ENCODE data around the gene ERICH6. TPM values are rescaled to one million over a fixed set of nuclear protein-coding genes. Genes with fewer than 3 reads are reported as not detected.

ERICH6 gene
- total RNA-seq, 1 donor from 2014 or later = 0.40 TPM

GRCh38 chr3:150734795-150735119 lies 31.0 kb upstream of the ERICH6 start:
- no peaks in the 10 kb centered on the region for H3K27me3 Mint-ChIP-seq (ENCODE audit: low read depth)
- no peak overlapping the region for H3K4me3 Mint-ChIP-seq
- TF ChIP-seq CTCF (conservative IDR thresholded peaks at IDR 0.05) = no peak
- H3K9me3 Mint-ChIP-seq = no peaks in the 10 kb centered on the region
- no peak overlapping the region for H3K27ac Mint-ChIP-seq (ENCODE audit: unreplicated experiment)
- H3K36me3 Mint-ChIP-seq (ENCODE audit: low read depth) = no peaks in the 10 kb centered on the region
- peaks cover 6% of the 10 kb centered on the region for H3K4me1 Mint-ChIP-seq
- no peak for DNase-seq (ENCODE audit: low read depth, low spot score)

- H3K36me3 Mint-ChIP-seq (ENCODE audit: low read depth) = no peaks in the 10 kb centered on the region
- no peak for TF ChIP-seq CTCF (conservative IDR thresholded peaks at IDR 0.05)
- H3K4me1 Mint-ChIP-seq = peaks cover 6% of the 10 kb centered on the region
- DNase-seq (ENCODE audit: low read depth, low spot score) = no peak
- no peaks in the 10 kb centered on the region for H3K27me3 Mint-ChIP-seq (ENCODE audit: low read depth)
- H3K27ac Mint-ChIP-seq (ENCODE audit: unreplicated experiment) = no peak overlapping the region
- no peak overlapping the region for H3K4me3 Mint-ChIP-seq
- H3K9me3 Mint-ChIP-seq = no peaks in the 10 kb centered on the region
Observed at GRCh38 chr3:150733936-150734794, 30.4 kb upstream of the ERICH6 start.

GRCh38 chr3:150733373-150733935 lies 29.7 kb upstream of the ERICH6 start:
- peak overlapping the region; percentile 29 for H3K27ac Mint-ChIP-seq (ENCODE audit: unreplicated experiment)

GRCh38 chr3:150729682-150730360 lies 26.1 kb upstream of the ERICH6 start:
- Mint-ChIP-seq H3K36me3 (ENCODE audit: low read depth) (no peaks in the 10 kb centered on the region), H3K4me3 (no peak overlapping the region), H3K9me3 (no peaks in the 10 kb centered on the region), H3K4me1 (peaks cover 12% of the 10 kb centered on the region), H3K27ac (ENCODE audit: unreplicated experiment) (no peak overlapping the region), H3K27me3 (ENCODE audit: low read depth) (no peaks in the 10 kb centered on the region)
- DNase-seq (ENCODE audit: low read depth, low spot score) = no peak
- TF ChIP-seq CTCF (conservative IDR thresholded peaks at IDR 0.05) = no peak

More at GRCh38 chr3:150733373-150733935, 29.7 kb upstream of the ERICH6 start:
- no peaks in the 10 kb centered on the region for H3K9me3 Mint-ChIP-seq
- no peak for TF ChIP-seq CTCF (conservative IDR thresholded peaks at IDR 0.05)
- H3K27me3 Mint-ChIP-seq (ENCODE audit: low read depth) = no peaks in the 10 kb centered on the region
- no peak for DNase-seq (ENCODE audit: low read depth, low spot score)
- H3K4me3 Mint-ChIP-seq = no peak overlapping the region
- H3K36me3 Mint-ChIP-seq (ENCODE audit: low read depth) = no peaks in the 10 kb centered on the region
- H3K4me1 Mint-ChIP-seq = peaks cover 6% of the 10 kb centered on the region

GRCh38 chr3:150727653-150728502 lies 24.2 kb upstream of the ERICH6 start:
- no peaks in the 10 kb centered on the region for H3K36me3 Mint-ChIP-seq (ENCODE audit: low read depth)
- no peak for DNase-seq (ENCODE audit: low read depth, low spot score)
- no peaks in the 10 kb centered on the region for H3K9me3 Mint-ChIP-seq
- H3K4me1 Mint-ChIP-seq = peaks cover 6% of the 10 kb centered on the region
- no peak overlapping the region for H3K27ac Mint-ChIP-seq (ENCODE audit: unreplicated experiment)
- no peak overlapping the region for H3K4me3 Mint-ChIP-seq
- TF ChIP-seq CTCF (conservative IDR thresholded peaks at IDR 0.05) = no peak
- no peaks in the 10 kb centered on the region for H3K27me3 Mint-ChIP-seq (ENCODE audit: low read depth)

Data from neural crest cell (in vitro differentiated cells).